Fibroblast of mammary gland (primary cell): Measurements from ENCODE around the gene PNPLA6.
A peak's percentile ranks its signal among the peaks of the same experiment; 100 is the strongest.

Experiments used
- DNase-seq: peaks from one replicate; pipeline ENCODE4 v3.0.0-alpha.2; 2010; ENCODE audit warnings: low read depth
- H3K4me3 ChIP-seq: 2 replicates; pipeline ENCODE4 v1.5.1; 2011; ENCODE audit warnings: low read depth, mild to moderate bottlenecking, low read length, moderate library complexity; ENCODE audit not compliant: control insufficient read depth
- CTCF ChIP-seq: conservative IDR thresholded peaks from 2 replicates; pipeline ENCODE4 v1.5.1; 2011; ENCODE audit warnings: low read depth, low read length, inconsistent platforms; ENCODE audit not compliant: control insufficient read depth, insufficient read depth

The PNPLA6 gene

GRCh38 chr19:7521551-7522071, 13.9 kb upstream of the PNPLA6 start:
- TF ChIP-seq CTCF, result no peak
- DNase-seq, result no peak
- peak overlapping the region; percentile 70 for H3K4me3 ChIP-seq

GRCh38 chr19:7522072-7522922, 13.2 kb upstream of the PNPLA6 start, which contains the start of gene MCOLN1:
Gene MCOLN1, plus strand, starts transcription at chr19:7522624. Its CDS starts 127 bp downstream, at chr19:7522751.
- peak; percentile 94 for DNase-seq
- TF ChIP-seq CTCF, result no peak

GRCh38 chr19:7522923-7523667, 12.4 kb upstream of the PNPLA6 start:
- no peak for TF ChIP-seq CTCF
- peak overlapping the region; percentile 70 for H3K4me3 ChIP-seq
- DNase-seq, result peak; percentile 20

More at GRCh38 chr19:7522072-7522922, 13.2 kb upstream of the PNPLA6 start, which contains the start of gene MCOLN1:
- peak within 1 kb of the TSS; percentile 70 for H3K4me3 ChIP-seq

- H3K4me3 ChIP-seq, result no peak overlapping the region
- TF ChIP-seq CTCF, result no peak
Measured at GRCh38 chr19:7524523-7524922, 11.0 kb upstream of the PNPLA6 start.

GRCh38 chr19:7524992-7525739, 10.4 kb upstream of the PNPLA6 start:
- TF ChIP-seq CTCF, result no peak
- DNase-seq, result no peak
- no peak overlapping the region for H3K4me3 ChIP-seq

More at GRCh38 chr19:7524523-7524922, 11.0 kb upstream of the PNPLA6 start:
- DNase-seq, result no peak

GRCh38 chr19:7526059-7526929, 9.2 kb upstream of the PNPLA6 start:
- DNase-seq, result no peak
- H3K4me3 ChIP-seq, result no peak overlapping the region
- no peak for TF ChIP-seq CTCF
